Esophagus squamous epithelium (tissue), 5 donors: ENCODE measurements around the gene CYP21A2. TPM values are rescaled to one million over a fixed set of nuclear protein-coding genes. Genes with fewer than 3 reads are reported as not detected.

ENCODE experiments used
- DNase-seq: peaks from one replicate; lab custom pipeline; 2025; lab: John Stamatoyannopoulos, UW
- H3K27ac ChIP-seq, 4 donors: fragments of 200-600 bp; sonication (generic); one replicate each; pipeline ENCODE4 v1.5.1; 2016 to 2019; ENCODE audit warnings: mild to moderate bottlenecking in 1 of 4
- H3K27me3 ChIP-seq, 4 donors: fragments of 200-600 bp; sonication (generic); 1 replicate in 3 of 4; 2 replicates in 1 of 4; pipeline versions ENCODE4 v1.5.1 to v1.6.0; 2017 to 2021; ENCODE audit warnings: antibody characterized with exemption in 1 of 4
- H3K36me3 ChIP-seq, 3 donors: fragments of 200-600 bp; sonication (generic); one replicate each; pipeline ENCODE4 v1.5.1; 2016 to 2019
- H3K4me1 ChIP-seq, 3 donors: fragments of 200-600 bp; sonication (generic); one replicate each; pipeline ENCODE4 v1.5.1; 2017 to 2019
- H3K4me3 ChIP-seq, 4 donors: fragments of 200-600 bp; sonication (generic); 1 replicate in 3 of 4; 2 replicates in 1 of 4; pipeline ENCODE4 v1.5.1; 2016 to 2019; ENCODE audit warnings: mild to moderate bottlenecking in 2 of 4, moderate library complexity in 1 of 4
- H3K9me3 ChIP-seq, 3 donors: fragments of 200-600 bp; sonication (generic); one replicate each; pipeline ENCODE4 v1.5.1; 2016 to 2019
- POLR2A ChIP-seq, 4 donors: fragments of 450-650 bp; IDR thresholded peaks; one replicate each; pipeline ENCODE4 v1.6.1; 2017; ENCODE audit warnings: antibody characterized with exemption in 4 of 4, mild to moderate bottlenecking in 4 of 4, moderate library complexity in 3 of 4
- WGBS, 2 donors: methylation state at CpG; one replicate each; pipeline ENCODE4 v1.1.5; 2018; 5-methylcytosine and 5-hydroxymethylcytosine counted together
- intact Hi-C: fragments of 100-400 bp; cut with DNase I; formaldehyde crosslinking; loops from one replicate; pipeline ENCODE4 v1.15.0; 2022
- small RNA-seq, 4 donors: library from RNA; depleted of rRNA; stranded (forward); fragments of <200 nt; gene quantifications; one replicate each; pipeline ENCODE3, GENCODE V24; 2016
- total RNA-seq, 4 donors: library from RNA; depleted of rRNA; stranded (reverse); fragments of >200 nt; gene quantifications; one replicate each; pipeline ENCODE4 v1.1.0, GENCODE V29; 2016
- TF ChIP-seq, protein P1 (sequence below), 6 experiments: fragments of 450-650 bp in 4 of 6; fragments of 200-600 bp in 2 of 6; sonication (generic) in 2 of 6; IDR thresholded peaks; one replicate each; pipeline ENCODE4 v1.5.1; 2016 to 2019; ENCODE audit warnings: antibody characterized with exemption in 6 of 6, mild to moderate bottlenecking in 4 of 6, moderate library complexity in 4 of 6
- donor health status: DM: yes; HTN: yes; CAD: no.

The CYP21A2 gene
- total RNA-seq, 4 donors from 2014 or later, result 0.22 TPM; not detected in 3

- Histone ChIP-seq H3K4me1 (peaks cover 15 to 54% (median 27%) of the 10 kb centered on the region in 3 donors), H3K36me3 (no peaks in the 10 kb centered on the region), H3K4me3 (no peak overlapping the region), H3K9me3 (no peaks in the 10 kb centered on the region), H3K27me3 (peaks cover 0 to 37% (median 0%) of the 10 kb centered on the region in 4 donors), H3K27ac (peak overlapping the region in 3 of 4 donors; percentile 80 to 92 (median 83))
- intact Hi-C loops, result no loop called here
- TF ChIP-seq POLR2A (IDR thresholded peaks at IDR 0.05), result no peak
- TF ChIP-seq, protein P1, sequence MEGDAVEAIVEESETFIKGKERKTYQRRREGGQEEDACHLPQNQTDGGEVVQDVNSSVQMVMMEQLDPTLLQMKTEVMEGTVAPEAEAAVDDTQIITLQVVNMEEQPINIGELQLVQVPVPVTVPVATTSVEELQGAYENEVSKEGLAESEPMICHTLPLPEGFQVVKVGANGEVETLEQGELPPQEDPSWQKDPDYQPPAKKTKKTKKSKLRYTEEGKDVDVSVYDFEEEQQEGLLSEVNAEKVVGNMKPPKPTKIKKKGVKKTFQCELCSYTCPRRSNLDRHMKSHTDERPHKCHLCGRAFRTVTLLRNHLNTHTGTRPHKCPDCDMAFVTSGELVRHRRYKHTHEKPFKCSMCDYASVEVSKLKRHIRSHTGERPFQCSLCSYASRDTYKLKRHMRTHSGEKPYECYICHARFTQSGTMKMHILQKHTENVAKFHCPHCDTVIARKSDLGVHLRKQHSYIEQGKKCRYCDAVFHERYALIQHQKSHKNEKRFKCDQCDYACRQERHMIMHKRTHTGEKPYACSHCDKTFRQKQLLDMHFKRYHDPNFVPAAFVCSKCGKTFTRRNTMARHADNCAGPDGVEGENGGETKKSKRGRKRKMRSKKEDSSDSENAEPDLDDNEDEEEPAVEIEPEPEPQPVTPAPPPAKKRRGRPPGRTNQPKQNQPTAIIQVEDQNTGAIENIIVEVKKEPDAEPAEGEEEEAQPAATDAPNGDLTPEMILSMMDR (IDR thresholded peaks at IDR 0.05), result no peak
- no peak for DNase-seq
- WGBS, 2 donors, result 77 to 81% methylated on average over 5 to 8 of the region's 10 CpGs
Measured at GRCh38 chr6:32089082-32089828, 51.0 kb downstream of the CYP21A2 start.

Small RNA genes within 50 kb of the gene (small RNA-seq; reads per million reads assigned to genes)
- 0 reads per million in 4 donors for gene RNA5SP206

Other genes starting within 250 kb of the CYP21A2 start
- 10 to 100 TPM; 35.0 to 72.3 (median 45.5) TPM for gene VARS1, start 242.7 kb upstream of the CYP21A2 start, total RNA-seq
- gene LSM2, start 231.4 kb upstream of the CYP21A2 start, total RNA-seq, result 10 to 100 TPM; 27.1 to 70.8 (median 36.6) TPM
- gene HSPA1L, start 223.1 kb upstream of the CYP21A2 start, total RNA-seq, result under 1 TPM; 0.35 to 0.97 (median 0.57) TPM
- 100 to 1,000 TPM; 158 to 362 (median 223) TPM for gene HSPA1A, start 222.9 kb upstream of the CYP21A2 start, total RNA-seq
- gene HSPA1B, start 210.7 kb upstream of the CYP21A2 start, total RNA-seq, result 100 to 1,000 TPM; 209 to 553 (median 252) TPM
- gene NEU1, start 175.6 kb upstream of the CYP21A2 start, total RNA-seq, result 10 to 100 TPM; 13.6 to 23.6 (median 17.3) TPM
- 1 to 10 TPM in 2 of 4 donors, under 1 TPM in 1, not detected in 1; 0.38 to 3.6 (median 1.3) TPM for gene SLC44A4, start 159.4 kb upstream of the CYP21A2 start, total RNA-seq
- 10 to 100 TPM; 23.4 to 34.5 (median 27.4) TPM for gene EHMT2, start 140.7 kb upstream of the CYP21A2 start, total RNA-seq
- gene ZBTB12, start 136.3 kb upstream of the CYP21A2 start, total RNA-seq, result 1 to 10 TPM in 2 of 4 donors, under 1 TPM in 2; 0.83 to 2.8 (median 1.0) TPM
- 10 to 100 TPM in 2 of 4 donors, 1 to 10 TPM in 2; 1.1 to 15.2 (median 6.4) TPM for gene C2, start 110.7 kb upstream of the CYP21A2 start, total RNA-seq
- gene CFB, start 92.3 kb upstream of the CYP21A2 start, total RNA-seq, result 10 to 100 TPM; 10.4 to 81.1 (median 22.4) TPM
- 10 to 100 TPM; 52.6 to 83.9 (median 64.4) TPM for gene NELFE, start 79.4 kb upstream of the CYP21A2 start, total RNA-seq
- gene SKIC2, start 79.2 kb upstream of the CYP21A2 start, total RNA-seq, result 10 to 100 TPM; 24.6 to 32.4 (median 26.8) TPM
- gene DXO, start 66.3 kb upstream of the CYP21A2 start, total RNA-seq, result 10 to 100 TPM in 1 of 4 donors, 1 to 10 TPM in 3; 7.8 to 13.2 (median 8.8) TPM
- gene C4A, start 56.4 kb upstream of the CYP21A2 start, total RNA-seq, result 10 to 100 TPM in 1 of 4 donors, 1 to 10 TPM in 3; 2.0 to 11.8 (median 5.2) TPM
- 1 to 10 TPM; 2.2 to 7.4 (median 5.2) TPM for gene C4B, start 23.6 kb upstream of the CYP21A2 start, total RNA-seq
- 100 to 1,000 TPM in 1 of 4 donors, 10 to 100 TPM in 3; 10.5 to 102 (median 31.0) TPM for gene TNXB, start 70.9 kb downstream of the CYP21A2 start, total RNA-seq
- gene ATF6B, start 89.8 kb downstream of the CYP21A2 start, total RNA-seq, result 10 to 100 TPM; 27.3 to 45.4 (median 30.0) TPM
- 10 to 100 TPM in 1 of 4 donors, 1 to 10 TPM in 3; 5.9 to 16.7 (median 6.8) TPM for gene FKBPL, start 91.9 kb downstream of the CYP21A2 start, total RNA-seq
- under 1 TPM in 3 of 4 donors, not detected in 1; 0.35 to 0.87 (median 0.57) TPM for gene PRRT1, start 113.5 kb downstream of the CYP21A2 start, total RNA-seq
- 100 to 1,000 TPM in 1 of 4 donors, 10 to 100 TPM in 3; 17.3 to 133 (median 23.7) TPM for gene PPT2, start 115.7 kb downstream of the CYP21A2 start, total RNA-seq
- 10 to 100 TPM in 2 of 4 donors, 1 to 10 TPM in 2; 4.8 to 15.1 (median 8.2) TPM for gene EGFL8, start 126.2 kb downstream of the CYP21A2 start, total RNA-seq
- 10 to 100 TPM; 17.6 to 34.0 (median 19.1) TPM for gene AGPAT1, start 137.7 kb downstream of the CYP21A2 start, total RNA-seq
- gene RNF5, start 140.0 kb downstream of the CYP21A2 start, total RNA-seq, result 10 to 100 TPM; 20.8 to 59.0 (median 40.8) TPM
- gene AGER, start 145.8 kb downstream of the CYP21A2 start, total RNA-seq, result 1 to 10 TPM in 3 of 4 donors, under 1 TPM in 1; 0.59 to 1.7 (median 1.4) TPM
- gene PBX2, start 151.8 kb downstream of the CYP21A2 start, total RNA-seq, result 10 to 100 TPM; 27.1 to 40.2 (median 28.9) TPM
- gene GPSM3, start 154.2 kb downstream of the CYP21A2 start, total RNA-seq, result 10 to 100 TPM in 2 of 4 donors, 1 to 10 TPM in 2; 1.6 to 14.1 (median 6.5) TPM
- gene NOTCH4, start 185.7 kb downstream of the CYP21A2 start, total RNA-seq, result 10 to 100 TPM in 1 of 4 donors, 1 to 10 TPM in 3; 4.7 to 13.2 (median 5.9) TPM